ENCODE measurements around the gene MYBBP1A.
"Not testable (repeated sequence)": the region's sequence is repeated elsewhere in the genome, so short reads cannot be mapped to it uniquely, and the experiment has no call there.

Gene MYBBP1A

GRCh38 chr17:4588391-4588790 lies 33.2 kb upstream of the MYBBP1A start:
- no peak for DNase-seq

- no peak for DNase-seq
These were observed 32.6 kb upstream of the MYBBP1A start for GRCh38 chr17:4587803-4588202.

GRCh38 chr17:4587195-4587594 lies 32.0 kb upstream of the MYBBP1A start:
- no peak for DNase-seq

- no peak for DNase-seq
These were observed 30.9 kb upstream of the MYBBP1A start for GRCh38 chr17:4586043-4586442.

GRCh38 chr17:4585638-4585994 lies 30.4 kb upstream of the MYBBP1A start:
- DNase-seq, result no peak

- no peak for DNase-seq
These were observed 29.9 kb upstream of the MYBBP1A start for GRCh38 chr17:4584917-4585637.

GRCh38 chr17:4584101-4584916 lies 29.1 kb upstream of the MYBBP1A start, which contains the start of gene SMTNL2:
Gene SMTNL2, plus strand, starts transcription at chr17:4584529. Its CDS starts 77 bp downstream, at chr17:4584606.
- peak; percentile 40 for DNase-seq

- DNase-seq, result peak; percentile 31
These were observed 28.6 kb upstream of the MYBBP1A start for GRCh38 chr17:4583782-4584100.

- no peak for DNase-seq
These were observed 28.0 kb upstream of the MYBBP1A start for GRCh38 chr17:4583206-4583605.

GRCh38 chr17:4582691-4583090 lies 27.5 kb upstream of the MYBBP1A start:
- no peak for DNase-seq

- DNase-seq, result no peak
These were observed 26.9 kb upstream of the MYBBP1A start for GRCh38 chr17:4582101-4582501.

GRCh38 chr17:4580291-4580690 lies 25.1 kb upstream of the MYBBP1A start:
- DNase-seq, result no peak

GRCh38 chr17:4579678-4580077 lies 24.5 kb upstream of the MYBBP1A start:
- DNase-seq, result no peak

- DNase-seq, result not testable (repeated sequence)
These were observed 23.2 kb upstream of the MYBBP1A start for GRCh38 chr17:4578349-4578748.

- DNase-seq, result no peak
These were observed 22.3 kb upstream of the MYBBP1A start for GRCh38 chr17:4577386-4577993.

GRCh38 chr17:4576729-4577322 lies 21.6 kb upstream of the MYBBP1A start:
- DNase-seq, result no peak

- DNase-seq, result no peak
These were observed 21.0 kb upstream of the MYBBP1A start for GRCh38 chr17:4576161-4576558.

- no peak for DNase-seq
These were observed 19.4 kb upstream of the MYBBP1A start for GRCh38 chr17:4574448-4575045.

GRCh38 chr17:4573669-4574068 lies 18.5 kb upstream of the MYBBP1A start:
- DNase-seq, result peak; percentile 71

GRCh38 chr17:4573115-4573514 lies 17.9 kb upstream of the MYBBP1A start:
- no peak for DNase-seq

- DNase-seq, result no peak
These were observed 16.9 kb upstream of the MYBBP1A start for GRCh38 chr17:4572131-4572530.

- no peak for DNase-seq
These were observed 14.4 kb upstream of the MYBBP1A start for GRCh38 chr17:4569591-4569990.

GRCh38 chr17:4566785-4567184 lies 11.6 kb upstream of the MYBBP1A start:
- DNase-seq, result peak; percentile 50
